Measurements from ENCODE around the gene PLCG2. TPM values are rescaled to one million over a fixed set of nuclear protein-coding genes. Genes with fewer than 3 reads are reported as not detected.

The PLCG2 gene
- total RNA-seq, 1 experiment from 2014 or later: 6.0 TPM

- no peak overlapping the region for H3K23ac ChIP-seq (ENCODE audit: insufficient read length, low read depth, low read length)
- no peak overlapping the region for H3K14ac ChIP-seq (ENCODE audit: insufficient read depth, low read length)
- Mint-ChIP-seq H3K4me1 (peaks cover 18 to 19% of the 10 kb centered on the region in 2 experiments), H3K27me3 (ENCODE audit: low read depth) (no peaks in the 10 kb centered on the region), H3K4me3 (no peak overlapping the region; a peak in 1 of 5 replicates), H3K36me3 (ENCODE audit: insufficient read depth in 1 of 3, low read depth in 3 of 3) (no peaks in the 10 kb centered on the region), H3K27ac (peak overlapping the region in 1 of 3 experiments; percentile 44; a peak in 1 of 7 replicates), H3K9me3 (no peaks in the 10 kb centered on the region; a peak in 1 of 5 replicates)
- TF ChIP-seq CTCF (conservative IDR thresholded peaks at IDR 0.05): no peak
- no peaks in the 10 kb centered on the region for H4K20me1 ChIP-seq (ENCODE audit: control insufficient read depth, insufficient read depth, insufficient read length)
- no peak overlapping the region for H2BK120ac ChIP-seq (ENCODE audit: low read depth, low read length, poor library complexity, severe bottlenecking)
- H3K56ac ChIP-seq (ENCODE audit: insufficient read length, low read depth, low read length): no peak overlapping the region
- H3K4ac ChIP-seq (ENCODE audit: low read depth, low read length): no peak overlapping the region
- H4K5ac ChIP-seq (ENCODE audit: insufficient read length, low read depth, low read length): no peak overlapping the region
- no peaks in the 10 kb centered on the region for H3K27me3 ChIP-seq (ENCODE audit: insufficient read depth, low read length)
- H3T11ph ChIP-seq (ENCODE audit: low read length): no peak overlapping the region
- no CpG with 5 or more reads among the region's 8 CpGs for WGBS (ENCODE audit: extremely low coverage, insufficient read length, low lambda C conversion rate)
- no peaks in the 10 kb centered on the region for H3K79me2 ChIP-seq (ENCODE audit: insufficient read depth, low read length)
- no peak overlapping the region for H4K91ac ChIP-seq (ENCODE audit: insufficient read length, low read depth, low read length)
- no peak overlapping the region for H3K4me2 ChIP-seq (ENCODE audit: insufficient read depth, insufficient read length, low read length)
- no peak overlapping the region for H2BK20ac ChIP-seq (ENCODE audit: low read depth, low read length, poor library complexity, severe bottlenecking)
- H2BK5ac ChIP-seq (ENCODE audit: insufficient read length, low read length): no peak overlapping the region
- no peak overlapping the region for H2BK12ac ChIP-seq (ENCODE audit: insufficient read length, low read depth, low read length)
- peak; percentile 51 for DNase-seq
- H3K4me1 ChIP-seq (ENCODE audit: insufficient read depth, low read length): peaks cover 3% of the 10 kb centered on the region; the same call in 1 of the 2 replicates
- H3K9me3 ChIP-seq (ENCODE audit: control insufficient read depth, low read depth, low read length): no peaks in the 10 kb centered on the region
- no peak overlapping the region for H2AK5ac ChIP-seq (ENCODE audit: insufficient read length, low read length)
- no peak overlapping the region for H3K18ac ChIP-seq (ENCODE audit: insufficient read length, low read depth, low read length)
- no peak overlapping the region for H2BK15ac ChIP-seq (ENCODE audit: low read depth, low read length)
- no peak overlapping the region for H4K8ac ChIP-seq (replicated peaks; ENCODE audit: insufficient read length, low read depth, low read length)
- no peak overlapping the region for H3K27ac ChIP-seq (ENCODE audit: insufficient read length, low read depth, low read length)
- no peaks in the 10 kb centered on the region for H3K23me2 ChIP-seq (ENCODE audit: insufficient read length, low read depth, low read length, poor library complexity, severe bottlenecking)
- no peak overlapping the region for H2AFZ ChIP-seq (ENCODE audit: low read length)
- no peak overlapping the region for H3K9ac ChIP-seq (ENCODE audit: extremely low read depth, insufficient read length, low read length)
- no peaks in the 10 kb centered on the region for H3K79me1 ChIP-seq (ENCODE audit: insufficient read depth, low read depth, low read length, poor library complexity, severe bottlenecking)
These were observed 52.6 kb downstream of the PLCG2 start for GRCh38 chr16:81831722-81832126.
